Stimulated activated CD4-positive, alpha-beta T cell treated with anti-CD3 and anti-CD28 coated beads, Interleukin-1b, Interleukin-23, amount 100 ng/mL, for 24 hours (primary cell): ENCODE results near the gene CSF1.

ENCODE experiments used
- DNase-seq, 4 experiments: peaks; one replicate each; pipeline ENCODE4 v3.0.0-alpha.2; 2020; ENCODE audit warnings: low read depth in 4 of 4, low spot score in 1 of 4

CSF1 gene

GRCh38 chr1:109882288-109883245 is 28.1 kb upstream of the CSF1 start:
- no peak for DNase-seq

GRCh38 chr1:109883248-109883955 is 27.2 kb upstream of the CSF1 start:
- DNase-seq = no peak

- no peak for DNase-seq
Observed at GRCh38 chr1:109884242-109884891, 26.3 kb upstream of the CSF1 start.

- DNase-seq = no peak
Observed at GRCh38 chr1:109885589-109885988, 25.1 kb upstream of the CSF1 start.

GRCh38 chr1:109886827-109887226 is 23.8 kb upstream of the CSF1 start:
- no peak for DNase-seq

GRCh38 chr1:109887271-109887670 is 23.4 kb upstream of the CSF1 start:
- no peak for DNase-seq

- DNase-seq = no peak
Observed at GRCh38 chr1:109887884-109888283, 22.8 kb upstream of the CSF1 start.

- DNase-seq = no peak
Observed at GRCh38 chr1:109889094-109889493, 21.6 kb upstream of the CSF1 start.

GRCh38 chr1:109890115-109890953 is 20.3 kb upstream of the CSF1 start:
- DNase-seq = peak in 2 of 4 experiments; percentile 20 to 61

GRCh38 chr1:109891930-109892329 is 18.7 kb upstream of the CSF1 start:
- DNase-seq = no peak

- DNase-seq = no peak
Observed at GRCh38 chr1:109892561-109893368, 17.9 kb upstream of the CSF1 start.

GRCh38 chr1:109893532-109894171 is 17.0 kb upstream of the CSF1 start:
- no peak for DNase-seq

GRCh38 chr1:109894823-109895719 is 15.6 kb upstream of the CSF1 start:
- DNase-seq = no peak

GRCh38 chr1:109895720-109896504 is 14.7 kb upstream of the CSF1 start:
- no peak for DNase-seq

- DNase-seq = no peak
Observed at GRCh38 chr1:109896681-109897080, 14.0 kb upstream of the CSF1 start.

GRCh38 chr1:109897259-109897955 is 13.2 kb upstream of the CSF1 start:
- no peak for DNase-seq

GRCh38 chr1:109898842-109899241 is 11.8 kb upstream of the CSF1 start:
- no peak for DNase-seq
